ENCODE results near the gene FADS6.

The FADS6 gene

GRCh38 chr17:74833501-74834377 is 59.7 kb downstream of the FADS6 start:
- no peak for DNase-seq (ENCODE audit: low read depth in 2 of 3, low spot score in 1 of 3)

- no peak for DNase-seq (ENCODE audit: low read depth in 2 of 3, low spot score in 1 of 3)
Observed at GRCh38 chr17:74832421-74832820, 61.0 kb downstream of the FADS6 start.

GRCh38 chr17:74831444-74832146 is 61.8 kb downstream of the FADS6 start:
- DNase-seq (ENCODE audit: low read depth in 2 of 3, low spot score in 1 of 3) = no peak

DNA sequence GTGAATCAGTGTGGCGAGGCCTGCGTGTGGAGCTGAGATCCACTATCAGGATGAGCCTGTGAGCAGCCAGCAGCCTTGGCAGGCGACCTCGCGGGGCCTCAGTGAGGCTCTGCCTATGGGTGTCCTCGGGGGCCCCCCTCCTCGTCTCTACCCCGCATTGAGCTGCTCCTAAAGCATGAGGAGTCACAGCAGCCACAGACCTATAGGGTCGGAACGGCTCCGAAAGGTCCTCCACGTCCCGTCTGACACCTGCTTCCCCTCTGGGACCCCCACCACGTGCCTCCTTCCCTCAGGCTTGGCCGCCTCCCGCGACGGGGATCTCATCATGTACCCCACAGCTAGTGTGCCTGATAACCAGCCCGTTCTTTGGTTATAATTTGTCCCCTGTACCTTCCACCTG is 62.6 kb downstream of the FADS6 start:
- no peak for DNase-seq (ENCODE audit: low read depth in 2 of 3, low spot score in 1 of 3)

DNA sequence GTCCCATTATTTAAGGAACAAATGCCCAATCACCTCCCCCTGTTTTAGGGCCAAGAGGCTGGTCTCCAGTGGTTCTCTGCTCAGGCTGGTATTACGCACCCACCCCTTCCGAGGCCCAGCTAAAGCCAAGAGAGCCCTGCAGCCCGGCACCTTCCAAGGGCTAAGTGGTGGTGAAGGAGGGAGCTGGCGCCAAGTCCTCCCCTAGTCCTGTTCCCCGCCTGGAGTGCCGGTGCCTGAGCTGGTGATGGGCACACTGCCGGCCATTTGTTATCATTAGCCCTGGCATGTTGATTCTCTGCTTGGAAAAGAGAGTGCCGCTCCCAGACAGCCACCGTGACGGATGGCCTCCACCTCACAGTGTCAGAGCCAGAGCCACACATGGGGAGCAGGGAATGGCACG is 65.6 kb downstream of the FADS6 start:
- no peak for DNase-seq (ENCODE audit: low read depth in 2 of 3, low spot score in 1 of 3)
